Type B pancreatic cell (in vitro differentiated cells): ENCODE measurements around the gene KCNIP3. TPM values are rescaled to one million over a fixed set of nuclear protein-coding genes. Genes with fewer than 3 reads are reported as not detected.

Experiments used
- DNase-seq: peaks from one replicate; pipeline ENCODE4 v3.0.0; 2021; ENCODE audit warnings: mixed read lengths; ENCODE audit not compliant: unreplicated experiment; ENCODE audit errors: extremely low spot score
- H3K27ac Mint-ChIP-seq: 2 replicates; pipeline ENCODE4 v1.8.0; 2021; ENCODE audit warnings: mild to moderate bottlenecking, mixed read lengths
- H3K27me3 Mint-ChIP-seq: 2 replicates; pipeline ENCODE4 v1.8.0; 2021; ENCODE audit warnings: mixed read lengths
- H3K36me3 Mint-ChIP-seq: 2 replicates; pipeline ENCODE4 v1.8.0; 2021; ENCODE audit warnings: mixed read lengths
- H3K4me1 Mint-ChIP-seq: one replicate; pipeline ENCODE4 v1.8.0; 2021; ENCODE audit warnings: mixed read lengths; ENCODE audit not compliant: unreplicated experiment
- H3K4me3 Mint-ChIP-seq: 2 replicates; pipeline ENCODE4 v1.8.0; 2021; ENCODE audit warnings: mild to moderate bottlenecking, mixed read lengths
- H3K9me3 Mint-ChIP-seq: 2 replicates; pipeline ENCODE4 v1.8.0; 2021; ENCODE audit warnings: mixed read lengths
- CTCF ChIP-seq: fragments of 200-600 bp; sonication (generic); conservative IDR thresholded peaks from 2 replicates; pipeline ENCODE4 v1.5.0; 2021; ENCODE audit warnings: antibody characterized with exemption, mild to moderate bottlenecking
- total RNA-seq: library from RNA; stranded (reverse); gene quantifications from 2 replicates; pipeline ENCODE4 v1.2.1, GENCODE V29; 2021; ENCODE audit warnings: low replicate concordance

The KCNIP3 gene
- total RNA-seq, 1 donor from 2014 or later: 5.3 TPM

GRCh38 chr2:95344215-95344583 is 47.1 kb downstream of the KCNIP3 start:
- Mint-ChIP-seq H3K27ac (no peak overlapping the region), H3K9me3 (no peaks in the 10 kb centered on the region), H3K4me1 (no peaks in the 10 kb centered on the region), H3K27me3 (peaks cover 69% of the 10 kb centered on the region), H3K36me3 (no peaks in the 10 kb centered on the region), H3K4me3 (no peak overlapping the region)
- TF ChIP-seq CTCF: no peak
- DNase-seq: no peak

- no peak overlapping the region for H3K27ac Mint-ChIP-seq
- DNase-seq: peak; percentile 36
- no peaks in the 10 kb centered on the region for H3K9me3 Mint-ChIP-seq
- peak overlapping the region; percentile 17 for H3K4me3 Mint-ChIP-seq
- H3K36me3 Mint-ChIP-seq: no peaks in the 10 kb centered on the region
- H3K27me3 Mint-ChIP-seq: peaks cover 70% of the 10 kb centered on the region
- H3K4me1 Mint-ChIP-seq: no peaks in the 10 kb centered on the region
- TF ChIP-seq CTCF: no peak
Measured at GRCh38 chr2:95344656-95345055, 47.5 kb downstream of the KCNIP3 start.

GRCh38 chr2:95345081-95345562 is 48.0 kb downstream of the KCNIP3 start:
- no peaks in the 10 kb centered on the region for H3K36me3 Mint-ChIP-seq
- no peak for DNase-seq
- TF ChIP-seq CTCF: no peak
- peaks cover 71% of the 10 kb centered on the region for H3K27me3 Mint-ChIP-seq
- H3K27ac Mint-ChIP-seq: no peak overlapping the region
- no peaks in the 10 kb centered on the region for H3K9me3 Mint-ChIP-seq
- H3K4me1 Mint-ChIP-seq: no peaks in the 10 kb centered on the region
- peak overlapping the region; percentile 86 for H3K4me3 Mint-ChIP-seq

GRCh38 chr2:95345563-95346230 is 48.5 kb downstream of the KCNIP3 start:
- Mint-ChIP-seq H3K27ac (no peak overlapping the region), H3K9me3 (no peaks in the 10 kb centered on the region), H3K27me3 (peaks cover 69% of the 10 kb centered on the region), H3K4me1 (no peaks in the 10 kb centered on the region), H3K36me3 (no peaks in the 10 kb centered on the region), H3K4me3 (peak overlapping the region; percentile 86)
- DNase-seq: peak; percentile 90
- peak; percentile 96 for TF ChIP-seq CTCF

- H3K4me3 Mint-ChIP-seq: no peak overlapping the region
- no peak for TF ChIP-seq CTCF
- H3K9me3 Mint-ChIP-seq: no peaks in the 10 kb centered on the region
- no peaks in the 10 kb centered on the region for H3K36me3 Mint-ChIP-seq
- H3K27ac Mint-ChIP-seq: no peak overlapping the region
- DNase-seq: peak; percentile 67
- H3K4me1 Mint-ChIP-seq: peaks cover 2% of the 10 kb centered on the region
- peaks cover 66% of the 10 kb centered on the region for H3K27me3 Mint-ChIP-seq
Measured at GRCh38 chr2:95346231-95346737, 49.1 kb downstream of the KCNIP3 start.
